Measurements from ENCODE around the gene SLBP.

Gene SLBP

DNA sequence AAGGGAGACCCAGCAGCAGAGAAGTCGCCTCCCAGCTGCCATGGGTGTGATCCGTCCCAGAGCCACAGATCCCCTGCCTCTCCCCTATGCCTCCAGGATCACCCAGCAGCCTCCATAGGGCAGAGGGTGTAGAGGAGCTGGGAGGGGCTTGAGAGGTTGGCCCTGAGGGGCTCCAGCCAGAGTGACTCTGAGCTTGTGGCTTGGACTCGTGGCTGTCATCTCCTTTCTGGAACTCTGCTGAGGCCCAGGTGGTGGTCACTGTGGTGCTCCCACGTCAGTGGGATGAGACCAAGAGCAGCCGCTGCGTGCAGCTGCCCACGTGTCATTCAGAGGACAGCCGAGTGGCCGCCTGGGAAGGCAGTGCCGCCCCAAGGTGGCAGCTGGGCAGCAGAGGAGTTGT, 13.4 kb upstream of the SLBP start:
- DNase-seq: no peak

- peak; percentile 68 for DNase-seq
Measured at GRCh38 chr4:1723131-1723801, 11.1 kb upstream of the SLBP start.

DNA sequence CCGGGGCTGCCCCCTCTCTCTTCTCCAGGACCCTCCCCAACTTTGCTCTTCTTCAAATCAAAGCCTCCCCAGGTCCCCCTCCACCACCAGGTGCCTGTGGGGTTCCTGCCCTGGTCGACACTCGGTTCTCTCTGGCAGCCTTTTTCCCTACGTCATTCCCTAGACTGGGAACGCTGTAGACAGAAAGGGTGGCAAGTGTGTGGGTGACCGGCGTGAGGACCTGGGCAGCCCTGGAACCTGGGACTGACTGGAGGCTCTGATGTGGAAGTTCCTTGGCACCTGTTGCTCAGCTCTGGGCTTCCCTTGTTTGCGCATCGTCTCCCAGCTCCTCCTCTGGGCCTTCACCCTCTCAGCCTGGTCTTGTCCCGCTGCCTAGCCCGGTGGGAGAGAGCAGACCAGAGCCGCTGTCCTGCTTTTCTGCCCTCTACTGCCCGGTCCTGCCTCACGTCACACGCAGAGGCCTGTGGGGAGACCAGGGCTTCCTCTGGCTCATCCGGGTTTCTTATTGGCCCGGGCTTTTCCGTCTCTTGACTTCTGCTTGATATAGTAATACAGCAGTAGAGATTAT, 10.5 kb upstream of the SLBP start:
- no peak for DNase-seq

GRCh38 chr4:1721666-1722550, 9.8 kb upstream of the SLBP start:
- DNase-seq: peak; percentile 62

GRCh38 chr4:1721003-1721665, 9.0 kb upstream of the SLBP start, which contains the start of the genes TACC3 and TMEM129:
TACC3 (plus strand) TSS chr4:1721521; CDS start chr4:1723422, 1,901 bp downstream.
TMEM129 (minus strand) TSS chr4:1721323; CDS start chr4:1720837, 486 bp downstream.
- peak; percentile 94 for DNase-seq

DNA sequence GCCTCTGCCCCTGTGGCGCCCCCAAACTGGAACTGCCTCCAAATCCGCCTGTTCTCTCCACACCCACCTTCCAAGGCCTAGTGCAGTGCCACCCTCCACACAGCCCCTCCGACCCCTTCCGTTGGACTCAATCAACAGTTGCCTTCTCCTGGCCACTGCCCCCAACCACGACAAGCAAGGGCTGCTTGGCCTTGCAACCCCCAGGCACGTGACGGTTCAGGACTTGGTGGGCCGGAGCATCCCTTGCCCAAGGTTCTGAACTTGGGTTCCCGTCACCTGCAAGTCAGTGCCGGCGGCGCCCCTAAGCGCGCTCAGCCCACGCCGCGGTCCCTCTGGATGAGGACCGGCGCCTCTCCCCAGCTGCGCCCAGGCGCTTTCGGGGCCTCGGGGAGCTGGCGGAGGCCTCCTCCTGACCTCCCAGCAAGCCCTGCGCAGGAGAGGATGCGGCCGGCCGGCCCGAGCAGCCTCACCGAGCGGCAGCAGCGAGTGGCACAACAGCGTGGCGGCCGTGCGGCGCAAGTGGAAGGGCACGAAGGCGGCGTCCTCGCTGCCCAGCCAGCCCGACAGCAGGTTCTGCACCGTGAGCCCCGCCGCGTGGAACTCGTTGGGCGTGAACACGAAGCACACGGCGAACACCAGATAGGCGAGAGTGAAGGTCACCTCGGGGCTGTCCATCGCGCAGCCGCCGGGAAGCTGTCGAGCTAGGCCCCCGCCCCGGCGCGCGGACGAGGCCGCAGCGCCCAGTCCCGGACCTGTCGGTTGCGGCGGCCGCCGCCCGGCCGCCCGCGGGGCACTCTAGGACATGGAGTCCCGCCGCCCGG, 8.3 kb upstream of the SLBP start:
- peak; percentile 68 for DNase-seq

GRCh38 chr4:1718095-1718850, 6.2 kb upstream of the SLBP start:
- no peak for DNase-seq

DNA sequence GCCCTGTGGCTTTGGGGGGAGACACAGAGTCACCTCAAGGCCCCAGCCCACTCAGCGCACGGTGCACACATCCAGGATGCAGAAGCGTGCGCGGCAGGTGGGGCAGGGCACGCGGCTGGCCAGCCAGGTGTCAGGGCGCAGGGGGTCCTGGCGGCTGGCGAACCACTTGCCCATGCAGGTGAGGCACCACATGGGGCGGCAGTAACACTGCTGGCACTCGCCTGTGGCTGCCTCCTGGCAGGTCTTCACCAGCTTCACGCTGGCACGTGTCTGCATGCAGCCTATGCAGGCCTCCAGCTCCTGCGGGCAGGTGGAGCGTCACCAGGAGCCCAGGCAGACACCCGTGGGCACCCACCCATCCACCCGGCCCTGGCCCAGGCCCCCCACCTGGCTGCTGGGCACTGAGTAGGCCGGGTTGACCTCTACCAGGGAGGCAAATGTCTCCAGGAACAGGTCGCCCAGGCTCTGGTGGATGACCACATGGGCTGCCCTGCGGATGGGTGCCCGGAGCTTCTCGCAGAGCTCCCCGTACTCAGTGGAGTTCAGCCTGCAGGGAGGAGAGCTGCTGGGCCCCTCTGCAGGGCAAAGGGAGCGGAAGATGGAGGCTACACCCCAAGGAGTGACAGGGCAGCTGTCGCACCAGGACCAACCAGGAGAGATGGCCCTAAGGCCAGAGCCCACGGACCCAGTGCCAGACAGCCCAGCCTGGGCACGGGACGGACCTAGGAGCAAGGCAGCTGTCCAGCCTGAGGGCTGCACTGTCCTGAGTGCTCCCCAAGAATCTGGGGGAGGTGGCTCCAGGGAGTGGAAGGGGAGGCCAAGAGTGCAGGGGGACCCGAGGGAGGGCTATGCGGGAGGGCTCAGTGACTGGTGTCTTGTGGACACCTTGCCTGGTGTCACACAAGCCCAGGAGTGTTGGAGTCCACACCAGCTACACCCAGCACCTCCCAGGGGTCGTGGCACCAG, 5.3 kb upstream of the SLBP start:
- DNase-seq: no peak

- no peak for DNase-seq
Measured at GRCh38 chr4:1716065-1716945, 4.2 kb upstream of the SLBP start.

- DNase-seq: no peak
Measured at GRCh38 chr4:1715002-1715758, 3.1 kb upstream of the SLBP start.

DNA sequence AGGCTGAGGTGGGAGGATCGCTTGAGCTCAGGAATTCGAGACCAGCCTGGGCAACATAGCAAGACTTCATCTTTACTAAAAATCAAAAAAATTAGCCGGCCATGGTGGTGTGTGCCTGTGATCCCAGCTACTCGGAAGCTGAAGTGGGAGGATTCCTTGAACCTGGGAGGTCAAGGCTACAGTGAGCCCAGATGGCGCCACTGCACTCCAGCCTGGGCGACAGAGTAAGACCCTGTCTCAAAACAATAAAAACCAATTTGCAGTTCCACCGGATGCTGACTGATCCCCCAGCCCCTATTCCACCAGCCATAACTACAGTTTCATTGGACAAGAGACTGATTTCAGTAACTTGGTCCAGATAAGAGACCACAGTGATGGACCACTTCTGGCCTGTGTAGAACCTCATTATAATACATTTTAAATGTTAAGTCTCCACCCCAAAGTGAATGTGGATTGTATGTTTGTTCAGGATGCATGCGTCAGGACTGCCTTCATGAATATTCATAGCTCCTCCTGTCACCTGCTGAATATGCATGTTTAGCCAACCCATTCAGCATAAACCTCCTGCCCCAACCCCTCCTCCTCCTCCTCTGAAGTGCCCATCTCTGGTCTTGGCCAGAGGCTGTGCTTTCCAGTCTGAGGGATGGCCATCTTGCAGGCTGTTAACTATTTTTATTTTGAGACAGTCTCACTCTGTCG, 2.3 kb upstream of the SLBP start:
- DNase-seq: no peak

DNA sequence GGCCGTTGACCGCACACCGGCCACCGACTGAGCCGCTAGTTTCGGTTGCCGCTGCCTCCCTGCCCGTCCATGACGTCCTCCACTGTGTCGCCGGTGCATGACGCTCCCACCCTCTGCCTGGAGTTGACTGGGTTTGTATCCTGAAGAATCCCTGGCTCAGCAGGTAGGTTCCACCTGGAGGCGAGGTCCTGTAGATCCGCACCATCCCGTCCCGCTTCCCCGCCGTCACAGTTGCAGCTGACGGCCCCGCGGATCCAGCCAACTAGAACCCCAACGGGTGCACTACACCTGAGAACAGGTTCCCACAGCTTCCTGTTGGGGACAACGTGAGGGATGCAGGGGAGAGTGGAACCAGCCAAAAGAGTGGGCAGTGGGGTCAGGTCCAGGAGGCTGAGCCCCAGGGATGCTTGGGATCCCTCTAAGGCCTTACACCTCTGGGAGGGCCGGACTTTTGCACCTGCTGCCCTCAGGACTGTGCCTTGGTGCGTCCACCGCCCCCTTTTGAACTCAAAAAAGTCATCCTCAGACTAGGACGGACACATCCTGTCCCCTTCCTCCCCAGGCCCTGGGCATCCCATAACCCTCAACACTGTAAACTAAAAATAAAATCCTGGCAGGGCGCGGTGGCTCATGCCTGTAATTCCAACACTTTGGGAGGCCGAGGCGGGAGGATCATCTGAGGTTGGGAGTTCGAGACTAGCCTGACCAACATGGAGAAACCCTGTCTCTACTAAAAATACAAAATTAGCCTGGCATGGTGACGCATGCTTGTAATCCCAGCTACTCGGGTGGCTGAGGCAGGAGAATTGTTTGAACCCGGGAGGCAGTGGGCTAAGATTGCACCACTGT, 1.1 kb upstream of the SLBP start:
- no peak for DNase-seq

DNA sequence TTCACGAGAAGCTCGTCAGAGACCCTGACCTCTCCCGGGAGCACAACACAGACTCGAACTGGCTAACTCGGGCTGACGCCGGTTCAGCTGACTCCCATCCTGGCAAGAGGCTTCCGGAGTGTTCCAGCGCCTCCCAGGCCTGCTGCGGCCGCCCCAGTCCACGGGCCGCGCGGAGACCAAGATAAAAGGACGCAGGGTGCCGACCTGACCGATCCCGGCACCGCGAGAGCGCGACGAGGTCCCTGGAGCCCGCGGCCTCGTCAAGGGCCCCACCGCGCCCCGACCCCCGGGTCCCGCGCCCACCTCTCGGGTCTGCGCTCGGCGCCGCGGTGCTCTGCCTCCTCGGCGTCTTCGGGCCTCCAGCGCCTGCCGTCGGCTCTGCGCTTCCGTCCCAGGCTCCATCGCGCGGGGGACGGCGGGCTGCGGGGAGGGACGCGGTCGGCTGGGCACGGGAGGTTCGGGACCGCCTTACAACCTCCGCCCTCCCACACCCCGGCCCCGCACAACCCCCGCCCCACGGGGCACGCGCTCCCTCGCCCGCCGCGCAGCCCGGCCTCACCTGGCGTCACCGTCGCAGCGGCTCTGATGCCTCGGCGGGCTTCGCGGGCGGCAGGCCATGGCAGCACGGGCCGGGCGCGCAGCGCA, 426 bp downstream of the SLBP start:
- DNase-seq: peak; percentile 58

GRCh38 chr4:1711055-1711570, 1.0 kb downstream of the SLBP start:
- no peak for DNase-seq

DNA sequence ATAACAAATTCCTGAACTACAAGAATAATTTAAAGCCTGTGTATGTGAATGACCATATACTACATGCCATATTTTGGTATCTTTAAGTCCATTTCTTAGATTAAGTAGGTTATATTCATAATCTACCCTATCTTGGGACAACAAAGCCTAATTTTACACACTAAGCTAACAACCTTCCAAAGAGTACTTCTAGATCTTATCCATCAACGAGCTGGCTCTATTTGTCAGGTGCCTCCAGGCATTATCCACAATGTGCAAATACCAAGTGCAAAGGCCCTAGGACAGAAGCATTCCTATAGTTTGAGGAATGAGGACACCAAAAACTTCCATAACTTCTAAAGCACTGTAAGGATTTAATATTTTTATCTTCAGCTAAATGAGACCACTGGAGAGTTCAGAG, 3.5 kb downstream of the SLBP start:
- no peak for DNase-seq

GRCh38 chr4:1706358-1706757, 5.8 kb downstream of the SLBP start:
- no peak for DNase-seq
